NOMO-1 (cell line): ENCODE measurements around the gene RDH5.
A peak's percentile ranks its signal among the peaks of the same experiment; 100 is the strongest.

Experiments used
- DNase-seq, 2 experiments: peaks; one replicate each; lab custom pipeline; 2025; ENCODE audit not compliant: unreplicated experiment in 2 of 2; lab: John Stamatoyannopoulos, UW

The RDH5 gene

GRCh38 chr12:55720071-55720564 is at the start of gene RDH5:
Gene RDH5 (plus strand): TSS chr12:55720393. CDS start chr12:55721185, 792 bp downstream.
- DNase-seq = no peak

GRCh38 chr12:55671746-55672145 is 48.4 kb upstream of the RDH5 start:
- no peak for DNase-seq

GRCh38 chr12:55673638-55674037 is 46.6 kb upstream of the RDH5 start:
- peak; percentile 79 to 95 for DNase-seq

GRCh38 chr12:55675666-55676065 is 44.5 kb upstream of the RDH5 start:
- no peak for DNase-seq

- DNase-seq = peak; percentile 56 to 94
Observed at GRCh38 chr12:55676707-55677106, 43.5 kb upstream of the RDH5 start.

GRCh38 chr12:55679691-55680090 is 40.5 kb upstream of the RDH5 start:
- DNase-seq = no peak

GRCh38 chr12:55681142-55682077 is 38.8 kb upstream of the RDH5 start:
- peak; percentile 65 to 71 for DNase-seq

- DNase-seq = no peak
Observed at GRCh38 chr12:55682087-55682796, 38.0 kb upstream of the RDH5 start.

- no peak for DNase-seq
Observed at GRCh38 chr12:55683676-55684075, 36.5 kb upstream of the RDH5 start.

- DNase-seq = no peak
Observed at GRCh38 chr12:55684761-55685370, 35.3 kb upstream of the RDH5 start.

- no peak for DNase-seq
Observed at GRCh38 chr12:55685671-55686070, 34.5 kb upstream of the RDH5 start.

GRCh38 chr12:55686366-55687010 is 33.7 kb upstream of the RDH5 start:
- no peak for DNase-seq

GRCh38 chr12:55687746-55688145 is 32.4 kb upstream of the RDH5 start:
- DNase-seq = no peak

- no peak for DNase-seq
Observed at GRCh38 chr12:55688716-55689655, 31.2 kb upstream of the RDH5 start.

- DNase-seq = no peak
Observed at GRCh38 chr12:55692631-55693322, 27.4 kb upstream of the RDH5 start.

GRCh38 chr12:55693323-55694187 is 26.6 kb upstream of the RDH5 start:
- DNase-seq = no peak

- DNase-seq = no peak
Observed at GRCh38 chr12:55694188-55694515, 26.0 kb upstream of the RDH5 start.

- no peak for DNase-seq
Observed at GRCh38 chr12:55694651-55695050, 25.5 kb upstream of the RDH5 start.
